HT-29 (cell line): ENCODE measurements around the gene TMEM45B. TPM values are rescaled to one million over a fixed set of nuclear protein-coding genes. Genes with fewer than 3 reads are reported as not detected.

Experiments
- small RNA-seq: library from RNA; depleted of rRNA; stranded (forward); fragments of <200 nt; gene quantifications from one replicate; pipeline ENCODE3, GENCODE V24; 2014
- total RNA-seq: library from RNA; depleted of rRNA; stranded (reverse); fragments of >200 nt; shearing (Covaris generic); gene quantifications from 2 replicates; pipeline ENCODE4 v1.2.3, GENCODE V29; 2014; rRNA removed

The TMEM45B gene
- total RNA-seq, 1 experiment from 2014 or later = 52.9 TPM

Small RNAs within 50 kb of the gene (small RNA-seq; reads per million reads assigned to genes)
- gene AP003327.1 = not detected

Other genes starting within 250 kb of the TMEM45B start
- 33.3 and 33.7 TPM in 2 replicates for gene NFRKB, start 79.7 kb downstream of the TMEM45B start, total RNA-seq
- gene PRDM10, start 187.0 kb downstream of the TMEM45B start, total RNA-seq = 10.4 and 17.7 TPM in 2 replicates